Common myeloid progenitor, CD34-positive (primary cell): ENCODE data around the gene TASP1. TPM values are rescaled to one million over a fixed set of nuclear protein-coding genes. Genes with fewer than 3 reads are reported as not detected.
A peak's percentile ranks its signal among the peaks of the same experiment; 100 is the strongest.

Source experiments
- CTCF ChIA-PET: fragments of 350-600 bp; sonication (Branson Sonifier 250); formaldehyde crosslinking; loops from one replicate; lab custom pipeline; 2021; ENCODE audit warnings: antibody characterized with exemption; lab: Charles Lee
- POLR2A ChIA-PET: fragments of 350-600 bp; sonication (Branson Sonifier 250); formaldehyde crosslinking; loops from one replicate; lab custom pipeline; 2021; ENCODE audit warnings: antibody characterized with exemption; lab: Charles Lee
- DNase-seq, 3 donors: peaks; one replicate each; pipeline versions ENCODE4 v3.0.0 to v3.0.0-alpha.2; 2013
- H3K27ac ChIP-seq, 2 experiments: 1 replicate in 1 of 2; 2 replicates in 1 of 2; pipeline ENCODE4 v1.7.0; 2013; ENCODE audit warnings: inconsistent platforms in 2 of 2, low read length in 2 of 2, mild to moderate bottlenecking in 2 of 2, low read depth in 1 of 2, moderate library complexity in 1 of 2; ENCODE audit not compliant: severe bottlenecking in 2 of 2, insufficient read depth in 1 of 2, poor library complexity in 1 of 2
- H3K27me3 ChIP-seq, 5 experiments: replicated peaks in 2 of 5; 1 replicate in 3 of 5; 2 replicates in 2 of 5; pipeline versions ENCODE4 v1.6.1 to v1.7.0; 2013; ENCODE audit warnings: low read length in 4 of 5, mild to moderate bottlenecking in 2 of 5, moderate library complexity in 2 of 5, inconsistent platforms in 1 of 5; ENCODE audit not compliant: insufficient read depth in 5 of 5, control insufficient read depth in 4 of 5
- H3K36me3 ChIP-seq, 4 experiments: 1 replicate in 2 of 4; 2 replicates in 2 of 4; pipeline versions ENCODE4 v1.6.1 to v1.7.0; 2013; ENCODE audit warnings: low read length in 3 of 4, control low read depth in 1 of 4, mild to moderate bottlenecking in 1 of 4; ENCODE audit not compliant: control insufficient read depth in 4 of 4, insufficient read depth in 4 of 4
- H3K4me1 ChIP-seq, 4 experiments: 1 replicate in 3 of 4; 2 replicates in 1 of 4; pipeline versions ENCODE4 v1.6.1 to v1.7.1; 2013; ENCODE audit warnings: low read length in 3 of 4, mild to moderate bottlenecking in 3 of 4, control low read depth in 1 of 4, inconsistent platforms in 1 of 4, moderate library complexity in 1 of 4; ENCODE audit not compliant: control insufficient read depth in 4 of 4, insufficient read depth in 4 of 4; ENCODE audit errors: control extremely low read depth in 1 of 4
- H3K4me3 ChIP-seq, 7 experiments: 1 replicate in 4 of 7; 2 replicates in 3 of 7; pipeline versions ENCODE4 v1.5.1 to v1.7.0; 2013; ENCODE audit warnings: mild to moderate bottlenecking in 7 of 7, low read length in 6 of 7, moderate library complexity in 6 of 7, inconsistent platforms in 2 of 7, low read depth in 2 of 7, control low read depth in 1 of 7; ENCODE audit not compliant: insufficient read depth in 4 of 7, control insufficient read depth in 1 of 7; ENCODE audit errors: extremely low read depth in 1 of 7
- H3K9me3 ChIP-seq, 5 experiments: 1 replicate in 4 of 5; 2 replicates in 1 of 5; pipeline versions ENCODE4 v1.6.1 to v1.7.1; 2013; ENCODE audit warnings: low read length in 4 of 5, mild to moderate bottlenecking in 2 of 5, inconsistent platforms in 1 of 5, low read depth in 1 of 5, moderate library complexity in 1 of 5; ENCODE audit not compliant: control insufficient read depth in 4 of 5, insufficient read depth in 2 of 5; ENCODE audit errors: control extremely low read depth in 1 of 5
- WGBS: methylation state at CpG from one replicate; pipeline ENCODE4 v1.1.5; 2013; ENCODE audit not compliant: insufficient coverage; 5-methylcytosine and 5-hydroxymethylcytosine counted together
- polyA plus RNA-seq: library from polyadenylated mRNA; unstranded; fragments of 120-200 nt; gene quantifications from one replicate; pipeline ENCODE4 v1.2.1, GENCODE V29; 2013

The TASP1 gene, protein sequence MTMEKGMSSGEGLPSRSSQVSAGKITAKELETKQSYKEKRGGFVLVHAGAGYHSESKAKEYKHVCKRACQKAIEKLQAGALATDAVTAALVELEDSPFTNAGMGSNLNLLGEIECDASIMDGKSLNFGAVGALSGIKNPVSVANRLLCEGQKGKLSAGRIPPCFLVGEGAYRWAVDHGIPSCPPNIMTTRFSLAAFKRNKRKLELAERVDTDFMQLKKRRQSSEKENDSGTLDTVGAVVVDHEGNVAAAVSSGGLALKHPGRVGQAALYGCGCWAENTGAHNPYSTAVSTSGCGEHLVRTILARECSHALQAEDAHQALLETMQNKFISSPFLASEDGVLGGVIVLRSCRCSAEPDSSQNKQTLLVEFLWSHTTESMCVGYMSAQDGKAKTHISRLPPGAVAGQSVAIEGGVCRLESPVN
- 13.3 TPM for polyA plus RNA-seq

DNA sequence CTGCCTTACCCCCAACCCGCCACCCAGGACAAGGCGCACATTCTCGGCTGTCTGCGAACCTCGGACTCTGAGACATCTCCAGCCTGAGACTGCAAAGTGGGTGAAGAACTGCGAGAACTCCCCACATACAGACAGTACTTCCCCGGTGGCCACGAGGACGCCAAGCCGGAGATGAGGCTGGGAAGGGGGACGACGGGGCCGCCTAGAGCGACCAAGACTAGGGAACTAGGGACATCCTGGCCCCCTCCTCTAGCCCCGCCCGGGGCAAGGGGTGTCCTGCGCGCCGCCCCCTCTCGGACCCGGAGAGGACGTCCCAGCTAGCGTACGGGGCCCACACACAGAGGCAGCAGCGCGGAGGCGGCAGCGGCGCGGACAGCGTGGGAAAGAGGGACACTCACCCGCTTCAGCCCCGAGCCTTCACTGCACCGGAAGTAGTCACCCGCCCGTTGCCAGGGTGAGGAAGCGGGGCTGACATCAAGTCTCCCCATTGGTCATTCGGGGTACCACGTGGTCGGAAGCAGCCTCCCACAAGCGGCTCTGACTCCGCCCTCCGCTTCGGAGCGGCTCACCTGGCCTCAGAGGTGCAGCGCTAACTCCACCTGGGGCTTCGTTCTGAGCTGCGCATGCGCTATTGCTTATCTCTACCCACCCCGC is at the start of gene TASP1:
TASP1 (minus strand) TSS at position 437 of the 654 bp plus-strand sequence. CDS start 8,854 bp downstream, outside the sequence.
- H3K9me3 ChIP-seq = no peaks in the 10 kb centered on the region
- DNase-seq = peak; percentile 95 to 98 (median 98)
- ChIA-PET POLR2A (no interaction called here), CTCF (no interaction called here)
- H3K4me1 ChIP-seq = peaks cover 0 to 17% (median 9%) of the 10 kb centered on the region in 4 experiments
- no peaks in the 10 kb centered on the region for H3K36me3 ChIP-seq
- H3K27ac ChIP-seq = peak within 1 kb of the TSS; percentile 68 to 87
- H3K27me3 ChIP-seq = peaks cover 0 to 19% (median 3%) of the 10 kb centered on the region in 5 experiments
- peak within 1 kb of the TSS; percentile 78 to 98 (median 88) for H3K4me3 ChIP-seq
- WGBS = 0% methylated on average over 44 of the region's 50 CpGs

DNA sequence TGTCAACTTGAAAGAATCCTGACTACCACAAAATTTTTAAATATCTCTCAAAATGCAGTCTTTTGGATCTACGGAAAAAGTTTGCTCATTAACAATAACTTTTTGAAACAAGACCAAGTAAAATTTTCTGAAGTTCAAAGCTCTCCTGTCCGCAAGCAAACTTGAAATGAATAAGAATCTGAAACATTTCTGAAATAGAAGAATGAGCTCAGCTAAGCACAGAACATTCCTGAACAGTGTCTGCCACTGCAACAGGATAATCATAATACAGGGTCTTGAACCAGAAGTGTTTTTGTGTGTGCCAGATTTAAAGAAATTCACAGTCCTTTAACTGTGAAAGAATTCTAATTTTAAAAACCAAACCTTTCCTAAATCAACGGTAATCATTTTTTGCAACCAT is 49.1 kb upstream of the TASP1 start:
- no peak overlapping the region for H3K27ac ChIP-seq
- no peak overlapping the region for H3K4me3 ChIP-seq
- POLR2A ChIA-PET = no interaction called here
- peaks cover 0 to 18% (median 12%) of the 10 kb centered on the region in 4 experiments for H3K4me1 ChIP-seq
- WGBS = 100% methylated on average over 3 of the region's 3 CpGs
- peaks cover 0 to 2% (median 0%) of the 10 kb centered on the region in 5 experiments for H3K27me3 ChIP-seq
- H3K9me3 ChIP-seq = no peaks in the 10 kb centered on the region
- no peak for DNase-seq
- CTCF ChIA-PET = no interaction called here
- no peaks in the 10 kb centered on the region for H3K36me3 ChIP-seq

DNA sequence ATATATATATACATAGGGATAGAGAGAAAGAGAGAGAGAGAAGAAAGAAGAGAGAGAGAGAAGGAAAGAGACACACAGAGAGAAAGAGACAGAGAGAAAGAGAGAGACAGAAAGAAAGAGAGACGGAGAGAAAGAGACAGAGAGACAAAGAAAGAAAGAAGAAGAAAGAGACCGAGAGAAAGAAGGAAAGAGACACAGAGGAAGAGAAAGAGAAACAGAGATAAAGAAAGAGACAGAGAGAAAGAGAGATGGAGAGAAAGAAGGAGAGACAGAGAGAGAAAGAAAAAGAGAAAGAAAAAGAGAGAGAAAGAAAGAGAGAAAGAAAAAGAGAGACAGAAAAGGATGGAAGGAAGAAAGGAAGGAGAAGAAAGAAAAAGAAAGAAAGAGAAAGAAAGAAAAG is 46.9 kb upstream of the TASP1 start:
- Histone ChIP-seq H3K4me3 (no peak overlapping the region), H3K27me3 (peaks cover 0 to 2% (median 0%) of the 10 kb centered on the region in 5 experiments), H3K27ac (no peak overlapping the region), H3K9me3 (no peaks in the 10 kb centered on the region), H3K4me1 (peaks cover 0 to 18% (median 12%) of the 10 kb centered on the region in 4 experiments), H3K36me3 (no peaks in the 10 kb centered on the region)
- ChIA-PET POLR2A (no interaction called here), CTCF (no interaction called here)
- WGBS = 100% methylated on average over 2 of the region's 2 CpGs
- DNase-seq = no peak

DNA sequence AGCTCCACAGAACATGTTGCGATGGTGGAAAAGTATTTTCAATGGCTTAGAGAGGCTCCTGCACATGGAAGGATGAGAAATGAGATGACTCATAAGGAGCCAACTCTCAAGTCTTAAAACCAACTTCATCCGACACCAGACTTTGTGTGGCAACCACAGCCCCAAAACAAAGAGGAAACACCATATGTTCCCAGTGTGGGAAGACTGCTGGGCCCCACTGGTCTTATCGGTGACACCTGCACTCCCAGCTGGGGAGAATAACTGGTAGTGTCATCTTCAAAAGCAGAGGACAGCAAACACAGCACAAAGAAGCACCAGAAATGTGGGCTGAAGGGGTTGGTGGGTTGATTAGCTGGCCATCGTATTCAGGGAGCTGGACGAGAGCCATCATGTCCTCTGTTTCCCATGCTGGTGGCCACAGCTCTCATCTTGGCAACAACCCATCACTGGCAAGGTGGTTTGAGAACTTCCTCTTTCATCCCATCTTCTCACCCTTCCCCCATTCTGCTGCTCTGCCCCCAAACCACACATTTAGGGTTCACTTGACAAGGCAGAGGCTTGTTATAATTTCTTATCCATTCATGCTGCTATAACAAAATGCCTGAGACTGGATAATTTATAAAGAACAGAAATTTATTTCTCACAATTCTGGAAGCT is 46.0 kb upstream of the TASP1 start:
- no peaks in the 10 kb centered on the region for H3K9me3 ChIP-seq
- H3K36me3 ChIP-seq = no peaks in the 10 kb centered on the region
- peaks cover 0 to 18% (median 12%) of the 10 kb centered on the region in 4 experiments for H3K4me1 ChIP-seq
- H3K27me3 ChIP-seq = peaks cover 0 to 2% (median 0%) of the 10 kb centered on the region in 5 experiments
- 29% methylated on average over 2 of the region's 5 CpGs for WGBS
- POLR2A ChIA-PET = no interaction called here
- peak overlapping the region in 1 of 2 experiments; percentile 55 for H3K27ac ChIP-seq
- no peak overlapping the region for H3K4me3 ChIP-seq
- CTCF ChIA-PET = no interaction called here
- peak; percentile 50 to 92 (median 81) for DNase-seq

DNA sequence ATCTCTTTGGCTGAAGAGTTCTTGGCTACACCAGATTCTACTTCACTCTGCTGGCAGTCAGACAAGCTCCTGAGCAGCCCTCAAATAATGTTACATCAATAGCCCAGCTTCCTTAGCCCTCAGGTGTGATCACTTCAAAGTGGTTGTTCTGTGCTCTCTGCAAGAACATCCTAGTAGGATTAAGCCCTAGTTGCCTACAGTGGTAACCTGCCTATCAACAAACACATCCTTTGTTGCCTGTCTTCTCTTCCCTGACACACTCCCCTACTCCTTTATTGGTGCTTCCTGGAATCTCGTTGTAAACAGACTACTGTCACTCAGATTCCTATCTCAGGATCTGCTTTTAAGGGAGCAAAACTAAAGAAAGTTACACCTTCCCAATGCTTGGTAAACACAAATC is 45.1 kb upstream of the TASP1 start:
- Histone ChIP-seq H3K4me1 (peaks cover 0 to 18% (median 12%) of the 10 kb centered on the region in 4 experiments), H3K27me3 (no peaks in the 10 kb centered on the region), H3K4me3 (no peak overlapping the region), H3K27ac (no peak overlapping the region), H3K9me3 (peaks cover 0 to 1% (median 0%) of the 10 kb centered on the region in 5 experiments), H3K36me3 (no peaks in the 10 kb centered on the region)
- DNase-seq = no peak
- POLR2A ChIA-PET = no interaction called here
- CTCF ChIA-PET = no interaction called here
- WGBS = 20% methylated on average over 1 of the region's 1 CpG

DNA sequence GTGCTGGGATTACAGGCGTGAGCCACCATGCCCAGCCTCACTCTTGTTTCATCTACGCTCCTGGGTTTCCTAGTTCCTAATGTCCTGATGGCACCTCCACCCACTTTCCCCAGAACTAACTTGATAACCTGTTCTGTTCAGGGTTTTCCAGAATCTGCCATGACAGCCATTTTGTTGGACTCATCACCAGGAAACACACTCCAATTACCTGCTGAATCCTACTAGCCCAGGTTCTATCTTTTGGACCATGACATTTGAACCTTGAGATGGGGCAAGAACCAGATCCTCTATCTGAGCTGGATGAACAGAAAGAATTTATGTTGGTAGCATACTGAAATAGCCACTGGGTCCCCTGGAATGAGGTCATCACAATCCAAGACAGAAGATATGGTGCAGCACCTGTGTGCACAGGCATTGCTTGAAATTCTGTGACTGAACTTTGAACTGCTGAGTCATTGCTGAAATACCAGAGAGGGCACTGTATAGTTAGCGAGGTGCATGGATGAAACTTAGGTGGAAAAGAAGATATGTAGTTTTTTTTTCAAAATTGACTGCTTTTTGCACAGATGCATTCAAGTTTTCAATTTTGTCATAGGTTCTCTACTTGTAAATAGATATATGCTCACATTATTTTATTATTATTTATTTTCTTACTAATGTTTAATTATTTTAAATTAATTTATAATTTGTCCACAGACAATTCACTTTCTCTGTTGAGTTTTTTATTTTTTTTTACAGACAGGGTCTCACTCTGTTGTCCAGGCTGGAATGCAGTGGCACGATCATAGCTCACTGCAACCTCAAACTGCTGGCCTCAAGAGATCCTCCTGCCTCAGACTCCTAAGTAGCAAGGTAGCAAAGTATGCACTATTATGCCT is 42.8 kb upstream of the TASP1 start:
- CTCF ChIA-PET = no interaction called here
- Histone ChIP-seq H3K9me3 (peaks cover 0 to 1% (median 0%) of the 10 kb centered on the region in 5 experiments), H3K4me1 (peaks cover 0 to 18% (median 12%) of the 10 kb centered on the region in 4 experiments), H3K27ac (no peak overlapping the region), H3K36me3 (no peaks in the 10 kb centered on the region), H3K4me3 (no peak overlapping the region), H3K27me3 (no peaks in the 10 kb centered on the region)
- DNase-seq = no peak
- POLR2A ChIA-PET = no interaction called here
- WGBS = 96% methylated on average over 4 of the region's 4 CpGs
